22Rv1 (cell line): ENCODE data around the gene SYT9.

ENCODE experiments used
- H3K27ac ChIP-seq: fragments of 450-650 bp; 2 replicates; pipeline ENCODE4 v1.5.1; 2017
- ZFX ChIP-seq: fragments of 450-650 bp; IDR thresholded peaks from 2 replicates; pipeline ENCODE4 v1.6.1; 2017; ENCODE audit warnings: antibody characterized with exemption, borderline replicate concordance
- TF ChIP-seq, protein P1 (sequence below): fragments of 450-650 bp; IDR thresholded peaks from 2 replicates; pipeline ENCODE4 v1.5.1; 2017; ENCODE audit warnings: mild to moderate bottlenecking

SYT9 gene

DNA sequence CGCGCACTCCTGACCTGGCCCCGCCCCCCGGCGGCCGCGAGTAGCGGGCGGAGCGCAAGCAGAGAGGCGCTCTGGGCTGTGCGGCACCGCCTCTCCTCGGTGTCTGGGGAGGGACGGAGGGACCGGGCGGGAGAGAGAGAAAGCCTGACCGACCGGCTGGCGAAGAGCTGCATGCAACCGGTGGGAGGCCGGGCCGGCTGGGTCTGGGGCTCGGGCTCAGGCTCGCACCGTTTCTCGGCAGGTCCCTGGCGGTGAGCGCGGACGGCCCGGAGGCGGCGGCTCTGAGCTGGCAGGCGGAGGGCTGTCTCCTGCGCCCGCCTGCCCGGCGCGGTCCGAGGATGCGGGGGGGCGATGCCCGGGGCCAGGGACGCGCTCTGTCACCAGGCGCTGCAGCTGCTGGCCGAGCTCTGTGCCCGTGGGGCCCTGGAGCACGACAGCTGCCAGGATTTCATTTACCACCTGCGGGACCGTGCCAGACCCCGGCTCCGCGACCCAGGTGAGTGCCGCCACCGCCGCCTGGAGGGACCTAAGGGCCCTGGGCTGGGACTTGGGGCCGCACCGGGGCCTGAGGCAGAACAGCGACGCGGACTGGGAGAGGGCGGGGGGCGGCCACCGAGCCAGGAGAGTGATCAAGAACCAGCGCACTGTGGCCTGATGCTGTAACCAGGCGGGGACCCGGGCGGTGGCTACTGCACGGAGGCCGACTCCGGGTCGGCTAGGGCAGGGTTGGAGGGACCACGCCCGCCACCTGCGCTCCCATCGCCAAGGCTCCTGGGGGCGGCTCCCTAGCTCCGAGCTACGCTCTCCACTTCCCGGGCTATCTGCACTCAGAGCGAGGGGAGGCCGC is at the start of gene SYT9:
TSS of gene SYT9 (plus strand) at position 69 of the 847 bp plus-strand sequence. CDS start at position 352, 283 bp downstream.
- no peak within 1 kb of the TSS for H3K27ac ChIP-seq

GRCh38 chr11:7202412-7202811 is 49.3 kb upstream of the SYT9 start:
- H3K27ac ChIP-seq, result no peak overlapping the region
- no peak for TF ChIP-seq ZFX
- TF ChIP-seq, protein P1, sequence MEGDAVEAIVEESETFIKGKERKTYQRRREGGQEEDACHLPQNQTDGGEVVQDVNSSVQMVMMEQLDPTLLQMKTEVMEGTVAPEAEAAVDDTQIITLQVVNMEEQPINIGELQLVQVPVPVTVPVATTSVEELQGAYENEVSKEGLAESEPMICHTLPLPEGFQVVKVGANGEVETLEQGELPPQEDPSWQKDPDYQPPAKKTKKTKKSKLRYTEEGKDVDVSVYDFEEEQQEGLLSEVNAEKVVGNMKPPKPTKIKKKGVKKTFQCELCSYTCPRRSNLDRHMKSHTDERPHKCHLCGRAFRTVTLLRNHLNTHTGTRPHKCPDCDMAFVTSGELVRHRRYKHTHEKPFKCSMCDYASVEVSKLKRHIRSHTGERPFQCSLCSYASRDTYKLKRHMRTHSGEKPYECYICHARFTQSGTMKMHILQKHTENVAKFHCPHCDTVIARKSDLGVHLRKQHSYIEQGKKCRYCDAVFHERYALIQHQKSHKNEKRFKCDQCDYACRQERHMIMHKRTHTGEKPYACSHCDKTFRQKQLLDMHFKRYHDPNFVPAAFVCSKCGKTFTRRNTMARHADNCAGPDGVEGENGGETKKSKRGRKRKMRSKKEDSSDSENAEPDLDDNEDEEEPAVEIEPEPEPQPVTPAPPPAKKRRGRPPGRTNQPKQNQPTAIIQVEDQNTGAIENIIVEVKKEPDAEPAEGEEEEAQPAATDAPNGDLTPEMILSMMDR, result no peak

More for the DNA sequence above, at the start of gene SYT9:
- TF ChIP-seq ZFX, result no peak
- TF ChIP-seq, protein P1, result peak; percentile 29; the same call in 1 of the 2 replicates

DNA sequence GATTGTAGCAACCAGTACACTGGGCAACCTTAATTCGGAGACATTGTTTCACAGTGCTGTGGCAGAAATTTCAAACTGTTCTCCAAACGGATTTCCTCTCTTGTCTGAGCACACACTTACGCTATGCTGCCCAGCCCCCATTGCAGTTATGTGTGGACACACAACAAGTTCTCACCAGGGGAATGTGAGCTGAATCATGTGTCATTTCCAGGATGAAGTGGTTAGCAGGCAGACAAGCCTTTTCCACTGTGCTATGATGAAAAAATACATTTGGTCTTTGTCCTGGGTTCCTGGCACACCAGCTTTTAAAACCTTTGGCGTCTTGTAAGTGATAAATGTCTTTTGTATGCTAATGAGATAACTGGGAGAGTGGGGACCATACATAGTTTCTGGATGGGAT is 46.9 kb upstream of the SYT9 start:
- TF ChIP-seq, protein P1, result no peak
- TF ChIP-seq ZFX, result no peak
- no peak overlapping the region for H3K27ac ChIP-seq

DNA sequence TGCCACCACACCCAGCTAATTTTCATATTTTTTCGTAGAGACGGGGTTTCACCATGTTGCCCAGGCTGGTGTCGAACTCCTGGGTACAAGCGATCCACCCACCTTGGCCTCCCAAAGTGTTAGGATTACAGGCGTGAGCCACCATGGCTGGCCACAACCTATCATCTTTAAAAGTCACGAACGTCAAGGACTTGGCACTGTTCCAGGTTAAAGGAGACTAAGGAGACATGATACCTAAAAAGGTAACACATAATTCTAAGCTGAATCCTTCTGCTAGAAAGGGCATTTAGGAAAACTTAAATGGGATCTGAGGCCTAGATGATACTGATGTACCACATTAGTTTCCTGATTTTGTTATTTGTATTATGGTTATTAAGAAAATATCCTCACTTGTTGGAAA is 43.3 kb upstream of the SYT9 start:
- no peak overlapping the region for H3K27ac ChIP-seq
- no peak for TF ChIP-seq ZFX
- TF ChIP-seq, protein P1, result no peak

- no peak for TF ChIP-seq ZFX
- TF ChIP-seq, protein P1, result no peak
- H3K27ac ChIP-seq, result no peak overlapping the region
These were observed 32.2 kb upstream of the SYT9 start for GRCh38 chr11:7219491-7219890.

DNA sequence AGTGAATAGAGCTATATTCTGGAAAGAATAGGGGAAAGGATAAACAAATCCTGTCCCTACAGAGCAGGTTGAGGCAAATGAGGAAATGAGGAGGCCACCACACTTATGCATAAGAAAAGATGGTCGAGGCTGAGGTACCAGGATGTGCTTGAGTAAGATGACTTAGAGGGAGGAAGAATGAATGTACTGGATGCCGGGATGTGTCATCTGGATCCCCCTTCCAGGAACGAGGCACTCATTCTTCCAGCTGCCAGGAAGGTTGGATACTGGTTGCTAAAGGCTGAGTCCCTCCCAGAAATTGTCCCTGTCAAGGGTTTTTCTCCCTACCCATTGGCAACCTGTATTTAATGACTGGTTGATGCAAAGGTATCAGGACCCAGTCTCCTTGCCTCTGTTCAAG is 31.1 kb upstream of the SYT9 start:
- no peak overlapping the region for H3K27ac ChIP-seq
- TF ChIP-seq, protein P1, result no peak
- TF ChIP-seq ZFX, result no peak

DNA sequence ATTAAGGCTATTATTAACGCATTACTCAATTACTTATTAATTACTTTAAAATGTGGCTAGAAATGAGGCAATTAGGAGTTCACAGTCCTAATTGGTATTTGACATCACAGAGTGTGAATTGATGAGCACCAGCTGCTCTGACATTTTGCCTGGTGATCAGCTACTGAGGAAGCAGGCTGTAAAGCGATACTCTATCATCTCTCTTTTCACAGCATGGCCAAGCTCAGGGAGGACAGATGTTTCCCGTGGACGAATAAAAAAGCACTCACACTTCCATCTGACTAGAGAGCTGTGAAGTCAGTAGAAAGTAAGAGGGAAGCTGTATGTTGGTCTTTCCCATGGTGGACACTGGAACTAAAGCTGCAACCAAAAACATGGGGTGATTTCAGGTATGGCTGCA is 29.1 kb upstream of the SYT9 start:
- no peak overlapping the region for H3K27ac ChIP-seq
- no peak for TF ChIP-seq ZFX
- TF ChIP-seq, protein P1, result no peak
